HCT116 (cell line): ENCODE measurements around the gene PDE1A. TPM values are rescaled to one million over a fixed set of nuclear protein-coding genes. Genes with fewer than 3 reads are reported as not detected.

Experiments
- ATAC-seq: fragments of 200-7000 bp; cut with Tn5 transposase; 2 replicates; pipeline ENCODE4 v1.9.1; 2020; ENCODE audit warnings: mild to moderate bottlenecking, moderate library complexity
- BruUV-seq: library from RNA; stranded (reverse); fragments of 400-500 nt; replicated peaks from 2 replicates; lab custom pipeline; 2021; lab: Mats Ljungman, UMichigan
- CTCF ChIA-PET: fragments of 300-600 bp; sonication (Branson Sonifier 250); formaldehyde crosslinking; loops from one replicate; lab custom pipeline; 2021; ENCODE audit warnings: antibody characterized with exemption; lab: Charles Lee
- POLR2A ChIA-PET: fragments of 300-600, 350-600 bp; sonication (Branson Sonifier 250); formaldehyde crosslinking; loops from one replicate; lab custom pipeline; 2021; ENCODE audit warnings: antibody characterized with exemption; lab: Charles Lee
- RAD21 ChIA-PET, 2 experiments: fragments of 300-600 bp; sonication (Branson Sonifier 250); formaldehyde crosslinking; loops; one replicate each; lab custom pipeline; 2023; ENCODE audit warnings: low total read pairs in 2 of 2; ENCODE audit not compliant: uncharacterized antibody in 2 of 2, unreplicated experiment in 2 of 2, low non-redundant PET in 1 of 2; lab: Charles Lee
- DNase-seq: peaks from one replicate; pipeline ENCODE4 v3.0.0-alpha.2; 2010; ENCODE audit warnings: low read depth, low spot score
- H2AFZ ChIP-seq: fragments of 200-600 bp; shearing (Covaris generic), sonication (generic); 2 replicates; pipeline ENCODE4 v1.6.1; 2017; ENCODE audit warnings: low read depth, mixed run types, mixed read lengths, antibody characterized with exemption, low read length; ENCODE audit not compliant: poor library complexity, severe bottlenecking
- H3K27ac ChIP-seq: 2 replicates; pipeline ENCODE4 v1.5.1; 2012; ENCODE audit warnings: low read depth, low read length
- H3K27me3 ChIP-seq: fragments of 200-600 bp; sonication (generic); 2 replicates; pipeline ENCODE4 v1.6.1; 2016; ENCODE audit warnings: mixed run types, low read length, mixed read lengths; ENCODE audit not compliant: insufficient read depth
- H3K36me3 ChIP-seq, 2 experiments: fragments of 200-500 bp in 1 of 2; fragments of 200-600 bp in 1 of 2; sonication (Bioruptor generic) in 1 of 2; sonication (generic) in 1 of 2; 2 replicates each; pipeline versions ENCODE4 v1.5.1 to v1.6.1; 2014 to 2016; ENCODE audit warnings: low read length in 2 of 2, inconsistent platforms in 1 of 2, mixed read lengths in 1 of 2, mixed run types in 1 of 2; ENCODE audit not compliant: insufficient read depth in 2 of 2, control insufficient read depth in 1 of 2
- H3K4me1 ChIP-seq, 2 experiments: fragments of 200-600 bp in 1 of 2; sonication (generic) in 1 of 2; 2 replicates each; pipeline versions ENCODE4 v1.5.1 to v1.6.1; 2012 to 2017; ENCODE audit warnings: low read length in 2 of 2, inconsistent platforms in 1 of 2, mild to moderate bottlenecking in 1 of 2, mixed read lengths in 1 of 2, mixed run types in 1 of 2, moderate library complexity in 1 of 2; ENCODE audit not compliant: insufficient read depth in 2 of 2, control insufficient read depth in 1 of 2
- H3K4me2 ChIP-seq: fragments of 200-600 bp; sonication (generic); 2 replicates; pipeline ENCODE4 v1.6.1; 2017; ENCODE audit warnings: mixed run types, low read length, mixed read lengths
- H3K4me3 ChIP-seq, 2 experiments: fragments of 200-600 bp in 1 of 2; sonication (generic) in 1 of 2; replicated peaks in 1 of 2; 2 replicates each; pipeline ENCODE4 v1.5.1; 2011 to 2016; ENCODE audit warnings: low read length in 2 of 2, control low read depth in 1 of 2, low read depth in 1 of 2, mild to moderate bottlenecking in 1 of 2, mixed read lengths in 1 of 2, mixed run types in 1 of 2
- H3K79me2 ChIP-seq: fragments of 200-600 bp; sonication (generic); 2 replicates; pipeline ENCODE4 v1.6.1; 2017; ENCODE audit warnings: mild to moderate bottlenecking, mixed run types, low read length, moderate library complexity, mixed read lengths; ENCODE audit not compliant: insufficient read depth
- H3K9ac ChIP-seq: fragments of 200-600 bp; sonication (generic); 2 replicates; pipeline ENCODE4 v1.6.1; 2016; ENCODE audit warnings: low read length, mixed read lengths
- H3K9me2 ChIP-seq: fragments of 200-600 bp; sonication (generic), shearing (Covaris generic); 2 replicates; pipeline ENCODE4 v1.6.1; 2017; ENCODE audit warnings: mixed run types, mild to moderate bottlenecking, moderate library complexity; ENCODE audit not compliant: insufficient read depth
- H3K9me3 ChIP-seq, 2 experiments: fragments of 200-500 bp in 1 of 2; fragments of 200-600 bp in 1 of 2; sonication (Bioruptor generic) in 1 of 2; sonication (generic) in 1 of 2; 2 replicates each; pipeline ENCODE4 v1.6.1; 2014 to 2017; ENCODE audit warnings: low read length in 2 of 2, mixed read lengths in 2 of 2, inconsistent platforms in 1 of 2, low read depth in 1 of 2, mild to moderate bottlenecking in 1 of 2, mixed run types in 1 of 2, moderate library complexity in 1 of 2; ENCODE audit not compliant: control insufficient read depth in 1 of 2, insufficient read depth in 1 of 2
- H4K20me1 ChIP-seq: fragments of 200-600 bp; sonication (generic), shearing (Covaris generic); 2 replicates; pipeline ENCODE4 v1.6.1; 2017; ENCODE audit warnings: mixed run types, mild to moderate bottlenecking, moderate library complexity; ENCODE audit not compliant: insufficient read depth
- CEBPB ChIP-seq: IDR thresholded peaks from 2 replicates; pipeline ENCODE4 v1.6.1; 2012; ENCODE audit warnings: low read depth
- EGR1 ChIP-seq: IDR thresholded peaks from 2 replicates; pipeline ENCODE4 v1.6.1; 2012; ENCODE audit warnings: low read depth
- ELF1 ChIP-seq: IDR thresholded peaks from 2 replicates; pipeline ENCODE4 v1.6.1; 2012; ENCODE audit warnings: low read depth, borderline replicate concordance
- EZH2 ChIP-seq: fragments of 200-600 bp; sonication (generic); IDR thresholded peaks from 2 replicates; pipeline ENCODE4 v1.6.1; 2017; ENCODE audit warnings: antibody characterized with exemption, mixed run types
- EZH2phosphoT487 ChIP-seq: fragments of 200-600 bp; IDR thresholded peaks from 2 replicates; pipeline ENCODE4 v1.6.1; 2018; ENCODE audit warnings: antibody characterized with exemption, borderline replicate concordance
- FOSL1 ChIP-seq: IDR thresholded peaks from 2 replicates; pipeline ENCODE4 v1.6.1; 2012; ENCODE audit warnings: low read depth
- JUND ChIP-seq: IDR thresholded peaks from 2 replicates; pipeline ENCODE4 v1.6.1; 2012
- MAX ChIP-seq: IDR thresholded peaks from 2 replicates; pipeline ENCODE4 v1.6.1; 2012
- RAD21 ChIP-seq: IDR thresholded peaks from 2 replicates; pipeline ENCODE4 v1.6.1; 2012; ENCODE audit warnings: low read depth, mild to moderate bottlenecking
- REST ChIP-seq: IDR thresholded peaks from 2 replicates; pipeline ENCODE4 v1.6.1; 2012; ENCODE audit warnings: low read depth
- SP1 ChIP-seq: IDR thresholded peaks from 2 replicates; pipeline ENCODE4 v1.6.1; 2012; ENCODE audit warnings: low read depth
- SRF ChIP-seq: IDR thresholded peaks from 2 replicates; pipeline ENCODE4 v1.6.1; 2012; ENCODE audit warnings: low read depth
- TCF7L2 ChIP-seq: IDR thresholded peaks from 2 replicates; pipeline ENCODE4 v1.7.0; 2011; ENCODE audit warnings: borderline replicate concordance, inconsistent platforms; ENCODE audit not compliant: insufficient read depth, insufficient read length; ENCODE audit errors: extremely low read depth
- YY1 ChIP-seq: IDR thresholded peaks from 2 replicates; pipeline ENCODE4 v1.6.1; 2011; ENCODE audit warnings: low read length, low read depth, moderate library complexity, mild to moderate bottlenecking; ENCODE audit not compliant: insufficient replicate concordance; ENCODE audit errors: extremely low read depth
- ZBTB33 ChIP-seq: IDR thresholded peaks from 2 replicates; pipeline ENCODE4 v1.6.1; 2011; ENCODE audit warnings: mild to moderate bottlenecking, low read length, moderate library complexity; ENCODE audit not compliant: insufficient replicate concordance; ENCODE audit errors: extremely low read depth
- ZFX ChIP-seq: fragments of 450-650 bp; IDR thresholded peaks from 2 replicates; pipeline ENCODE4 v1.6.1; 2017
- ZNF274 ChIP-seq: fragments of 200-500 bp; sonication (Bioruptor generic); IDR thresholded peaks from 2 replicates; pipeline ENCODE4 v1.6.1; 2014; ENCODE audit warnings: mild to moderate bottlenecking, low read depth, low read length, inconsistent platforms
- intact Hi-C: fragments of 100-400 bp; cut with micrococcal nuclease; formaldehyde crosslinking; loops from 2 replicates; pipeline ENCODE4 v1.10.0; 2022
- total RNA-seq: library from RNA; stranded (reverse); gene quantifications from one replicate; pipeline ENCODE4 v1.2.1, GENCODE V29; 2021; ENCODE audit not compliant: unreplicated experiment

The PDE1A gene
- total RNA-seq, 1 experiment from 2014 or later, result 0.12 TPM

- H3K9me2 ChIP-seq, result no peaks in the 10 kb centered on the region
- no peak for DNase-seq
- ChIA-PET CTCF (interaction anchor here (1.4 kb wide), 1 partner anchor 10 kb away, joined by 5 read pairs; no protein-coding TSS in a partner anchor), POLR2A (no interaction called here), RAD21 (no interaction called here)
- H3K27ac ChIP-seq, result no peak overlapping the region
- no peaks in the 10 kb centered on the region for H3K36me3 ChIP-seq
- H3K4me1 ChIP-seq, result no peaks in the 10 kb centered on the region
- H3K79me2 ChIP-seq, result no peaks in the 10 kb centered on the region
- no peak for ATAC-seq
- no peaks in the 10 kb centered on the region for H4K20me1 ChIP-seq
- no peak overlapping the region for H2AFZ ChIP-seq
- no peak overlapping the region for H3K9ac ChIP-seq
- no peak overlapping the region for H3K4me3 ChIP-seq
- no peak overlapping the region for H3K4me2 ChIP-seq
- TF ChIP-seq ZNF274 (no peak), EZH2 (no peak), FOSL1 (no peak), EGR1 (no peak), YY1 (no peak), MAX (no peak), ZBTB33 (no peak), ZFX (no peak), EZH2phosphoT487 (no peak), JUND (no peak), SRF (no peak), SP1 (no peak), ELF1 (no peak), CEBPB (no peak), RAD21 (no peak), TCF7L2 (no peak), REST (no peak)
- H3K27me3 ChIP-seq, result no peaks in the 10 kb centered on the region
- BruUV-seq, result no TSS peak
- H3K9me3 ChIP-seq, result no peaks in the 10 kb centered on the region
- intact Hi-C loops, result no loop called here
These were observed 196.3 kb downstream of the PDE1A start for GRCh38 chr2:182230561-182230960.
